Ovary (tissue), 3 donors: Measurements from ENCODE around the gene ARPC5L.
"Not testable (repeated sequence)": the region's sequence is repeated elsewhere in the genome, so short reads cannot be mapped to it uniquely, and the experiment has no call there.

Experiments used
- CTCF ChIP-seq, 3 donors: fragments of 450-650 bp in 2 of 3; fragments of 200-600 bp in 1 of 3; IDR thresholded peaks; one replicate each; pipeline versions ENCODE4 v1.5.1 to v1.8.0; 2016 to 2022; ENCODE audit warnings: antibody characterized with exemption in 3 of 3, mild to moderate bottlenecking in 1 of 3
- POLR2A ChIP-seq: fragments of 450-650 bp; IDR thresholded peaks from one replicate; pipeline ENCODE4 v1.6.1; 2017; ENCODE audit warnings: antibody characterized with exemption, mild to moderate bottlenecking, moderate library complexity
- donor health status: DM: no; HTN: no; CAD: no.

- TF ChIP-seq CTCF (IDR thresholded peaks at IDR 0.05); POLR2A: not testable (repeated sequence)
Observed at GRCh38 chr9:124920394-124920793, 58.5 kb downstream of the ARPC5L start.
